ENCODE data around the gene GALNT16.

GRCh38 chr14:69317102-69317755 is 57.3 kb downstream of the GALNT16 start:
- TF ChIP-seq CTCF (conservative IDR thresholded peaks at IDR 0.05; ENCODE audit: low read length), result no peak
- TF ChIP-seq EZH2phosphoT487 (IDR thresholded peaks at IDR 0.05; ENCODE audit: borderline replicate concordance), result no peak

All from Loucy (cell line).